T-helper 9 cell (primary cell): ENCODE data around the gene OXNAD1.
A peak's percentile ranks its signal among the peaks of the same experiment; 100 is the strongest.

Source experiments
- DNase-seq: peaks from one replicate; pipeline ENCODE4 v3.0.0-alpha.2; 2020

The OXNAD1 gene

DNA sequence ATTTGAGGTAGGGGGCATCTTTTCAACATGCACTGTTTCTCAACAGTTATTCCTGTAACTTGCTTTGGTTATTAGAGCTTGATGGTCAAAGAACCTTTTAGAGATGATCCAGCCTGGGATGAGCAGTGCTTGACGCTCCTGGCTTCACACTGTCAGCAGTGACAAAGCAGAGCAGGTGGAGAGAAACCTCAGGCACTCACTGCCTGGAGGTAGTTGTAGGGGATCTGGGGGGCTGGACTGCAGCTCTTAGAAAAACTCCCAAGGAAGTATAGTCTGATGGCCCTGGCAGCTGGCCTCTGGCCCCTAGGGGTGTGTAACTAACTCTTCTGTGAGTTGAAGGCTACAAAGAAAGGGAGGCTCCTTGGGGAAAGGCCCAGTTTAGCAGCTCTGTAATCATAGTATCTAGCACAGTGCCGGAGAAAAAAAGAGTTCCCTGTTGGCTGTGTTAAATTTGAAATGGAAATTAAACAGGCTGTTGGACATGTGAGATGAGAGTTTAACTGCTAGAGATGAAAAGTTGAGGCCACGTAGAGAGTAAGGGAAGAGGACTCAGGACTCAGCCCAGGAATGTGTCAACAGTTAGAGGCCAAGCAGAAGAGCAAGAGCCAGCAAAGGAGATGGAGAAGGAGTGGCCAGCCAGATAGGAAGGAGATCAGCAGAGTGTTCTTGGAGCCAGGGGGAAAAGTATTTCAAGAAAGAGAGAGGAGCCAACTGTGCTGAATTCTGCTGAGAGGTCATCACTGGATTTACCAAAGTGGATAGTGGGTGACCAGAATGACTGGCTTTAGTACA lies 14.2 kb downstream of the OXNAD1 start:
- no peak for DNase-seq

DNA sequence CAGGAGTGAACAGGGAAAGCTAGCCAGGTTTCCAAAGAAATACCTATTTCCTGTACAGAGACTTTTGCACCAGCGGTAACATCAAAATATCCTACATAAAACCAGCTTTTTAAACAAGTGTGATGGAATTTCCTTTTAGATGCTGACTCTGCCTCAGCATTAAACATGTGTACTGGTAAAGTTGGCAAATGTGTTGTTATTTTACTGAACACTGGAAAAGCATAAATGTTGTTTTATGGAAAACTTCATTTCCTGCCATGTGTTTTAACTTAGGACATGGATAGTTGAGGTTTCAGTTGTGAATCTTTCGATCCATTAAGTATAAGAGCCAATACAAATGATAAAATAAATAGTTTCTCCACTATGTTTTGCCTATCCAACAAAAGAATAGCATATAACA lies 15.7 kb downstream of the OXNAD1 start:
- no peak for DNase-seq

DNA sequence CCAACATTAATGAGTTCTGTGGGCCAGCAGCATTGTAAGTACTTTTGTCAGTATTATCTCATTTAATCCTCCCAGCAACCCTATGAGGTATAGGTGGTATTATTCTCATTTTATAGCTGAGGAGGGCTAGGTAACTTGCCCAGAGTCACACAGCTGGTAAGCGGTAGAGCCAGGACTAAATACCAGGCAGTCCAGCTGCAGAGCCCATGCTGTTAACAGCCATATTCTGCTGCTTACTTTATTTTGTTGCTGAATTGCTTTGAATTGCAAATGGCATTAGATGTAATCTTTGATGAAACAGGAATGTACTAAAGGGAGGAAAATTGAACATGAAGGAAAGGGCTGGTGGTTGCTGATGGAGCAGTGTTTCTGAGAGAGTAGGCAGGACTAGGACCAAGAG lies 19.6 kb downstream of the OXNAD1 start:
- DNase-seq: no peak

DNA sequence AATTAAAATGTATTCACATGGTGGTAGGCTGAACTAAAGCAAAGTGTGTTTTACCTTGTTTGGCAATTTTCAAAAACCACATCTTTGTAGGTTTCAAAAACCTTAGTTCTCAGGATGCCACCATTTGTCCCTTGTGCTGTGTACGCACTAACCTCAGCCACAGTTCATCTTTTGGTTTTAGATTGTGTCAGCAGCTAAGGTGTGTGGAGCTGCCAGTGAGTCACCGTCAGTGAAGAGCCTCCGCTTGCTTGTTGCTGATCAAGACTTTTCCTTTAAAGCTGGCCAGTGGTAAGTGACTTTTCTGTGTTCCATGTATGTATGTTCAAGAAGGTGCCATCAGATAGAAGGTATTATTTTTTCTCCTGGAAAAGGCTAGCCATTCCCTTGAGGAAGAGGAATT lies 21.1 kb downstream of the OXNAD1 start:
- DNase-seq: peak; percentile 48

GRCh38 chr3:16286751-16287543 lies 21.9 kb downstream of the OXNAD1 start:
- no peak for DNase-seq

DNA sequence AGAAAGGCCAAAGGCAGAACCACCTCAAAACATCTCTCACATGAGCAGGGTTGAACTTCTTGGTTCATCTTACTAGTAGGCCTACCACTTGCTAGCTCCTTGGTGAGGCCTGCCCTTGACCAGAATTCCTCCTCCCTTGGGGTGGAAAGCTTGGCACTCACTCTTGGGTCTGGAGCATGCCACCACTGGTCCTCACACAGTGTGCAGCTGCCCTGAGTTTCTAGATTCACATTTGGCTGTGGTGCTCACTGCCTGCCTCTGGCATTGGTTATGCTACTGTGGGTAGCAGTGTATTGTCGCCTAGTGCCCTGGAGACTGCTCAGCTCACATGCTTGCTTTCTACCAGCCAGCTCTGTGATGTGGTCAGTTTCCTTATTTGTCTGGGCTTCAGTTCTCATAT lies 23.7 kb downstream of the OXNAD1 start:
- no peak for DNase-seq

DNA sequence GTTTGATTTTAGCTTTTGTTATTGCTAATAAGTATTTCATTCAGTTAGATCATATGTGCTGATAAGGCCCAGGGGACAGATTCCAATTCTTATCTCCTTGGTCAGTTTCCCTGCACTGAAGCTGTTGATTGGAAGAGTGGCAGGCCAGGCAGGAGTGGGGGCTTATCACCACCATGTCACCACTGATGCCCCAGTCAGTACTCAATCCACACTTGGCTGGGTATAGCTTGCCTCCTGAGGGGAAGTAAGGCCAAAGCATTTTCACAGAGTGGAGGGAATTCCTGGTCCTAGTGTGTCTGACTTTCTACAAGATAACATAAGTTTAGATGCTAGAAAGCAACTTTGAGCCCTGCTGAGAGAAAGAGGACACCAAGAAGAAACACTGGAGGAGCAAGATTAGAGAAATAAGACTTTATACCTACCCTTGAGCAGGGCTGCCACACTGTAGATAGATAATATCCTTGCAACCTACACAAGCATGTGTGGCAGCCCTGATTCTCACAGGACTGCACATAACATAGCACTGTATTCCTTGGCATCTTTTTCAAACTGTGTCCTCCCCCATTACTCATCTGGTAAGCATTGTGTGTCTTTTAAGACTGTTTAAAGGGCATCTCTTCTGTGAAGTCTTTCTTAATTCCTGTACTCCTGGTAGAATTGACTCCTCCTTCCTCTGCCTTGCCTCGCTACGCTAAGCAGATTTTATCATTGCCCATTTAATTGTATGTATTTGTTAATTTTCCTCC lies 24.3 kb downstream of the OXNAD1 start:
- no peak for DNase-seq

GRCh38 chr3:16290007-16290826 lies 25.2 kb downstream of the OXNAD1 start:
- peak; percentile 55 for DNase-seq

GRCh38 chr3:16290827-16291196 lies 25.8 kb downstream of the OXNAD1 start:
- DNase-seq: no peak

GRCh38 chr3:16294844-16295243 lies 29.8 kb downstream of the OXNAD1 start:
- no peak for DNase-seq

DNA sequence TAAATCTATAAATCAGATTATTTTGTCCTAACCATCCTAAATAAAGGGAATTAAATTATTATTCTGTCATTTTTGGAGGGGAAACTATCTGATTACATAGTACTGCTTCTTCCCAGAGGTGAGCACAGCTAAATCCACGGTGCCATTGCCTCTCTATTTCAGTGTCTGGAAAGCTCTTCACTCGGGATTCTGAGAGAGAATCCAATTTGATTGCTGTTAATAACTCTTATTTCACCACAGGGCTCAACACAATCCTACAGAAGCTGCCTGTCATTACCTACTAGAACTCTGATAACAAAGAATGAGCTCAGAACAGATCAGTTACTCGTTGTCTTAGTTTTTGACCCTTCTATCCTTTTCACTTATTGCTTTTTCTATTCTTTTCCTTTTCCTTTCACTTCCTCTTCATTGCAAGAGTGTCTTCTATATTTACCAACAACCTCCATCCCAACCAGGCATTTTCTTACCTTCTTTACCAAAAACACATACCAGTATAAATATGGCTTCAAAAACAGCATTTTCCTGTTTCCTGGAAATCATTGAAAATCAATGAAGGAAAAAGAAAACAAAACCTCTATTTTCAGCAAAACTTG lies 30.4 kb downstream of the OXNAD1 start:
- no peak for DNase-seq

DNA sequence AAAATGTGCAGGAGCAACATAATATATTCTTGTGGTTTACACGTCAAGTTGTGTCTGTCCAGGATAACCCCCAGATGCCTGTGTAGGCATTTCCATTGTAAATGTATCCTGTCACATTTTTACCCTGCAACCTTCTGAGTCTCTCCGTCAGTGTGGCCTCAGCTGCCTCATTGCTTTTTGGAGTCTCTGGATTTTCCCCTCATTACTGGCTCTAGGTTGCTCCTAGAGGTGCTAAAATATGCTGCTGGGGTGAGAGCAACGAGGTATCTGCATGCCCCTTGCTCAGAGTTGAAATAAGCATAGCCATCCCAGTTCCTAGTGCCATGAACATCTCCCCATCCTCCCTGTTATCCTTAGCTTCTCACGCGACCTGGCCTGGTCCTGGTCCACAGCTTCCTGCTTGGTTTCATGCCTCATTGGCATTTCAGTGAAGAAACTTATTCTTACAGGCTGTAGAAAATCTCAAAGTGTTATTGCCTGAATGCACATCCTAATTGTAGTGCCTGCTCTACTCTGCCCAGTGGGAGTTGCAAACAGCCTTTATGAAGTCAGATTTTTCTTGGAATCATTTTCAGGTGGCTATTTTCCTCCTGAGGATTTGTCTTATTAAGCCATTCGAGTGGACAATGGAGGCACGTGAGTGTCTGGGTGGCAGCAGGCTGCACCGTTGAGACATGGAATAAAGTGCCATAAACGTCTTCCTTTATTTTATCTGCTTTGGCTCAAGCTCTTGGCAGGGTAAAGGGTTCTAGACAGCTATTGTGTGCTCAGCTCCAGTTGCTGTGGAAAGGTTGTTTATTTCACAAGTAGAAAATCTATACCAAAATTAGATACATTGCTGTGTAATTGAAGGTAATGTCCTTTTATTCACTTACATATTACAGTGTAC lies 33.2 kb downstream of the OXNAD1 start:
- no peak for DNase-seq

DNA sequence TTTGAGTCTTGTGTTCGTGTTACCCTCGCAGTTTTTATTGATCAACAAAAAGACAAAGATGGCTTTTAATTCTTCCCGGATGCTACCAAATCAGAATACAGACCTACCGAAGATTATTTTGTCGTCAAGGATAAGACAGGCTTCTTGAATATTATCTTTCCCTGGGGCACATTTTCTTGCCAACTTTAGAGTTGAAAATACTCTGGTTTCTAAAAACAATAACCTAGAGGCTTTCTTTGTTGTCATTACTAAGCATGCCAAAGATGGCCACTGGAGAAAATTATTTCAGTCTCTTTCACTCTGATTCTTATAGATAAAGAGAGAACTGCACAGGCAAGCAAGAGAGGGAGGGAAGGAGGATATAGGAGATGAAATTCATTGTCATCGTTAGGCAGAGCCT lies 33.9 kb downstream of the OXNAD1 start:
- DNase-seq: no peak

GRCh38 chr3:16299746-16300145 lies 34.7 kb downstream of the OXNAD1 start:
- DNase-seq: no peak

GRCh38 chr3:16300307-16300706 lies 35.3 kb downstream of the OXNAD1 start:
- no peak for DNase-seq

GRCh38 chr3:16300881-16301359 lies 35.9 kb downstream of the OXNAD1 start:
- DNase-seq: peak; percentile 23

DNA sequence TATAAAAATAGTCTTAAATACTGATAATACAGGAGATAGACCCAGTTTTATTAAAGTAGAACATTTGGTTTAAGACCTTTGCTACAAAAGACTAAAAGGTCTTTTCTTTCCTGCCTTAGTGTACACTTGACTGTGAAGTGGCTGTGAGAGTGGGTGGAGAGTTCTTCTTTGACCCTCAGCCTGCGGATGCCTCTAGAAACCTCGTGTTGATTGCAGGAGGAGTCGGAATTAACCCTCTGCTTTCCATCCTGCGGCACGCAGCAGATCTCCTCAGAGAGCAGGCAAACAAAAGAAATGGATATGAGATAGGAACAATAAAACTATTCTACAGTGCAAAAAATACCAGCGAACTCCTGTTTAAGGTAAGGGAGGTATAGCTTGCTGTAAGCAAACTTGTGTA lies 36.5 kb downstream of the OXNAD1 start:
- no peak for DNase-seq

DNA sequence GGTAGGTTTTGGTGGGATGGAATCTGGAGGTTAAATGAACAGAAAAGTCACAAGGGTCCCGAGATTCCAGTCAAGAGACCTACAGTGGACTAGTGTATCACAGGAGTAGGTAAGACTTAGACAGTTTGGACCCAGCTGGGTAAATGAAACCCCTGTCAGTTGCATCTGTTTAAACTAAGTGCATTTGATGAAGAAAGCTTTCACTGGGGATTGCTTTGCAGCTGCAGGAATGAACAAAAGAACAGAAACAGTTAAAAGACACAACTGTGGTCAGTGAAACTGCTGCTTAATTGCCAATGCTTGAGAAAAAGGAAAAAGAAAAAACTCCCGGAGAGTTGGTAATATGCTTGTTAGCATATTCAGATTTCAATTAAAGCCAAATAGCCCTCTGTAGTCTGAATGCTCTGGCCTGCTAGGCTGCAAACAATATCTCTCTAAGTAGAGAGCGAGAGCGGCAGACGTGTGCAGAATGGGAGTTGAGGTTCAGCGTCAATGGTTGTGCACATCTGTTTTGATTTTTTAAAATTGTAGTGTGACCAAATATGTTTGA lies 37.1 kb downstream of the OXNAD1 start:
- no peak for DNase-seq

- DNase-seq: no peak
Measured at GRCh38 chr3:16303037-16303575, 38.1 kb downstream of the OXNAD1 start.
